Measurements from ENCODE around the gene PRR22.
"Not testable (repeated sequence)": the region's sequence is repeated elsewhere in the genome, so short reads cannot be mapped to it uniquely, and the experiment has no call there.

PRR22 gene

DNA sequence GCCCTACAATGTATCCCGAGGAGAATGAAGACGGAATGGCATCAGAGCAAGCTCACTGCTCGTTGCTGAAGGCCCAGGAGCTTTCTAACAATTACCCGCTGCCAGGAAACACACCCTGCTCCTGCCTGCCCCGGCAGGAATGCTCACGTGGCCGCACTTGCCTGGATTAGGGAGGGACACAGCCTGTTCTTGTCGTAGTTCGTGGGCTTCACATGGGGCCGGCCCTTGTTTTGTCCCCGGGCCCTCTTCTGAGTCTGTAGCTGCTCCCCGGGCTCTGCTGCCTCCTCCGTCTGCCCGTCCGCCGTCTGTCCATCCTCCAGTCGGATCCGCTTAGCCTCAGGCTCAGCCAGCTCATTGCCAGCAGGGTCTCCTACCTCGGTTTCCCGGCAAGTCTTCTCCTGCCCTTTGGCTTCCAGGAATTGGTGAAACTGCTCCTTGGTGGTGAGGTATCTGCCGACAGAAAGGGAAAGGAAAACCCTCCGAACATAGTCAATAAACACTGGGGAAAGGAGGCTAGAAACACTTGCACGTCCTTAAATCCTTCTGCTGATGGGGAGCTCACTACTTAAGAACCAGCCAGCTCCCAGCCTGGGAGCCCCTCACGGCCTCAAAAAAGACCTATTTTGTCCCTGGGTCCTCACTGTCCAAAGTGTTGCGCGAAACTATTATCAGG lies 5.5 kb upstream of the PRR22 start:
- Mint-ChIP-seq H3K27ac (peak overlapping the region; percentile 100), H3K4me1 (ENCODE audit: low read depth) (peaks cover 27% of the 10 kb centered on the region), H3K9me3 (no peaks in the 10 kb centered on the region), H3K36me3 (ENCODE audit: low read depth) (peaks cover 44% of the 10 kb centered on the region), H3K4me3 (peak overlapping the region; percentile 97), H3K27me3 (no peaks in the 10 kb centered on the region)

- H3K27me3 Mint-ChIP-seq = no peaks in the 10 kb centered on the region
- H3K27ac Mint-ChIP-seq = no peak overlapping the region
- H3K4me3 Mint-ChIP-seq = peak overlapping the region; percentile 97
- no peaks in the 10 kb centered on the region for H3K9me3 Mint-ChIP-seq
- peaks cover 44% of the 10 kb centered on the region for H3K36me3 Mint-ChIP-seq (ENCODE audit: low read depth)
- peaks cover 27% of the 10 kb centered on the region for H3K4me1 Mint-ChIP-seq (ENCODE audit: low read depth)
Observed at GRCh38 chr19:5789351-5789761, 4.8 kb upstream of the PRR22 start.

- Mint-ChIP-seq H3K36me3 (ENCODE audit: low read depth) (peaks cover 44% of the 10 kb centered on the region), H3K27ac (no peak overlapping the region), H3K27me3 (no peaks in the 10 kb centered on the region), H3K4me3 (peak overlapping the region; percentile 30), H3K4me1 (ENCODE audit: low read depth) (peaks cover 27% of the 10 kb centered on the region), H3K9me3 (no peaks in the 10 kb centered on the region)
Observed at GRCh38 chr19:5788422-5788821, 3.9 kb upstream of the PRR22 start.

- no peaks in the 10 kb centered on the region for H3K27me3 Mint-ChIP-seq
- peaks cover 44% of the 10 kb centered on the region for H3K36me3 Mint-ChIP-seq (ENCODE audit: low read depth)
- no peaks in the 10 kb centered on the region for H3K9me3 Mint-ChIP-seq
- peaks cover 27% of the 10 kb centered on the region for H3K4me1 Mint-ChIP-seq (ENCODE audit: low read depth)
- peak overlapping the region; percentile 39 for H3K4me3 Mint-ChIP-seq
- no peak overlapping the region for H3K27ac Mint-ChIP-seq
Observed at GRCh38 chr19:5787409-5788182, 3.0 kb upstream of the PRR22 start.

- Mint-ChIP-seq H3K27ac (no peak overlapping the region), H3K4me3 (no peak overlapping the region), H3K9me3 (no peaks in the 10 kb centered on the region), H3K4me1 (ENCODE audit: low read depth) (peaks cover 27% of the 10 kb centered on the region), H3K27me3 (no peaks in the 10 kb centered on the region), H3K36me3 (ENCODE audit: low read depth) (peaks cover 44% of the 10 kb centered on the region)
Observed at GRCh38 chr19:5786593-5787408, 2.3 kb upstream of the PRR22 start.

DNA sequence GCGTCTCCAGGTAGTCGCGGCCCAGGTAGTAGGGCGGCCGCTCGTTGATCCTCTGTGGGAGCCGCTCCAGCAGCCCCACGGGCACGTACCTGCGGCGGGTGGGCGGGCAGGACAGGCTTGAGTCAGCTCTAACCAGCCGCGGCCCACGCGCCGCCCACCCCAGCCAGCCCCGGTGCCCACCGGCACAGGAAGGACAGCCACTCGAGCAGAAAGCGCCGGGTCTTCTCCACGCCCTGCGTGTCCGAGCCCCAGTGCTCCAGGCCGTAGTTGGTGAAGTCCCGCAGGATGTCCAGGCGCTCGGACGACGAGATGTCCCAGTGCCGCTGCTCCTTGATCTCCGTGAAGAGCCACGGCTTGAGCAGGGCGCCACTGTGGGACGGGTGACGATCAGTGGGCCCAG lies 877 bp upstream of the PRR22 start:
- H3K4me3 Mint-ChIP-seq = no peak overlapping the region
- no peak overlapping the region for H3K27ac Mint-ChIP-seq
- peaks cover 37% of the 10 kb centered on the region for H3K36me3 Mint-ChIP-seq (ENCODE audit: low read depth)
- no peaks in the 10 kb centered on the region for H3K27me3 Mint-ChIP-seq
- no peaks in the 10 kb centered on the region for H3K9me3 Mint-ChIP-seq
- peaks cover 20% of the 10 kb centered on the region for H3K4me1 Mint-ChIP-seq (ENCODE audit: low read depth)

GRCh38 chr19:5782945-5783919 lies 1.3 kb downstream of the PRR22 start:
- Mint-ChIP-seq H3K27ac (no peak overlapping the region), H3K4me3 (no peak overlapping the region)

DNA sequence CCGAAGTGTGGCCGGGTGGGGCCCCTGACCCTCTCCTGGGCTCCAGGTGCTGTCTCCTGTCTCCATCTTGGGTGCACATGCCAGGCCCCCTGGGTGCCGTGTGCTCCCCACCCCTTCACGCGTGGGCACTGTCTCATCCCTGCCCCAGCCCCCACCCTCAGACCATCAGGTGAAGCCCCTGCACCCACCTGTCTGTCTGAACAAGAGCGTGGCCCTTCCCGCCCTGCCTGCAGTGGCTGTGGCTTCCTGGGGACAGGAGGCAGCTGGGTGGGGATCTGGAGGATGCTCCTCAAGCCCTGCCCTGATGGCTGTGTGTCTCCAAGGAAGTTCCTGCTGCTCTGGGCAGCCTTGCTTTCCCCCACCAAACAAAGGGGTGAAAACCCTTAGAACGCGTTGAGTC lies 2.2 kb downstream of the PRR22 start:
- Mint-ChIP-seq H3K36me3 (ENCODE audit: low read depth) (peaks cover 14% of the 10 kb centered on the region), H3K4me3 (no peak overlapping the region), H3K9me3 (no peaks in the 10 kb centered on the region), H3K4me1 (ENCODE audit: low read depth) (peaks cover 4% of the 10 kb centered on the region), H3K27me3 (no peaks in the 10 kb centered on the region), H3K27ac (no peak overlapping the region)

More at GRCh38 chr19:5782945-5783919, 1.3 kb downstream of the PRR22 start:
- H3K4me1 Mint-ChIP-seq (ENCODE audit: low read depth) = peaks cover 7% of the 10 kb centered on the region
- H3K27me3 Mint-ChIP-seq = no peaks in the 10 kb centered on the region
- H3K9me3 Mint-ChIP-seq = no peaks in the 10 kb centered on the region
- peaks cover 19% of the 10 kb centered on the region for H3K36me3 Mint-ChIP-seq (ENCODE audit: low read depth)

- not testable (repeated sequence) for H3K27ac Mint-ChIP-seq; H3K36me3 Mint-ChIP-seq (ENCODE audit: low read depth); H3K9me3 Mint-ChIP-seq; H3K4me1 Mint-ChIP-seq (ENCODE audit: low read depth); H3K27me3 Mint-ChIP-seq; H3K4me3 Mint-ChIP-seq
Observed at GRCh38 chr19:5780916-5781315, 3.6 kb downstream of the PRR22 start.

- Mint-ChIP-seq H3K4me1 (ENCODE audit: low read depth) (no peaks in the 10 kb centered on the region), H3K27ac (no peak overlapping the region), H3K36me3 (ENCODE audit: low read depth) (no peaks in the 10 kb centered on the region), H3K4me3 (no peak overlapping the region), H3K27me3 (no peaks in the 10 kb centered on the region), H3K9me3 (no peaks in the 10 kb centered on the region)
Observed at GRCh38 chr19:5778402-5778801, 6.1 kb downstream of the PRR22 start.

DNA sequence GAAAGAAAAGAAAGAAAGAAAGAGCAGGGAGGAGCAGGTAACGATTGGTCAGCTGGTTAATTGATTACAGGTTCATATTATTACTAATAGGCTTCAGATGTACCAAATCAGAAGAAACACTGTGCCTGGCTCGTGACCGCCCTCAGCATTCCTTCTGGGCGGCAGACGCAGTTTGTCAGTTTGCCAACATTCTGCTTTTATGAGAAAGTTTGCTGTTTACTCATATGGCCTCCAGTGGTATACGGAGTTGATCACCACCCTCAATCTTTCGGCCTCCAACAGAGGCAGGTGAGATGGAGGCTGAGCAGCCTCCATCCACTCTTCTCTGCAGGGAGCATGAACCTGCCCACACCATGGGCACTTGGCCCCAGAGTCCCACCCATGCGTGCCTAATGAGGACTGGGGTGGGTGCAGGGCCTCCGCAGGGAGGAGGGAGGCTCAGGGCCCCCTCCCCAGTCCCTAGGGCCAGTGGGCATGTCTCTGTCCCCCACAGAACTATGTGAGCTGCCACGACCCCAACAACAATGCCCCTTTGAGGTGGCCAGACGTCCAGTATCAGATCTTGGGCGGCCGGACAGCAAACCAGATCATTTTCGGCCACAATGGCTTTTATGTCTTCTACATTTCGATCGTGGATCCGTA lies 8.8 kb downstream of the PRR22 start:
- H3K36me3 Mint-ChIP-seq (ENCODE audit: low read depth) = no peaks in the 10 kb centered on the region
- no peaks in the 10 kb centered on the region for H3K4me1 Mint-ChIP-seq (ENCODE audit: low read depth)
- H3K9me3 Mint-ChIP-seq = no peaks in the 10 kb centered on the region
- no peak overlapping the region for H3K4me3 Mint-ChIP-seq
- H3K27me3 Mint-ChIP-seq = peaks cover 6% of the 10 kb centered on the region
- no peak overlapping the region for H3K27ac Mint-ChIP-seq

DNA sequence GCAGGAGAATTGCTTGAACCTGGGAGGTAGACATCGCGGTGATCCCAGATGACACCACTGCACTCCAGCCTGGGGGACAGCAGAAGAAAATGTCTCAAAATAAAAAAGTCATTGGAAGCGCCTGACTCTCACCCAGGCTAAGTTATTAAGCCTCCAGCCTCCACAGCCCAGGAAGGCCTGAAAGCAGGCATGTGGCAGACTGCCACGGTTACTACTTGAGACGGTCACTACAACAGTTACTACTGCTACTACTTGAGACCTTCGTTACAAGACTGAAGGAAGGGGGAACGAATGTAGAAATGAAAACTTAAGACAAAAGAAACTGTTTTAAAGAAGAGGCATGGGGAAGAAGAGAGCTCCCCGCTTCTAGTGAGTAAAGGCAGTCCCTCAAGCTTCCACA lies 9.6 kb downstream of the PRR22 start:
- no peak overlapping the region for H3K27ac Mint-ChIP-seq
- H3K4me1 Mint-ChIP-seq (ENCODE audit: low read depth) = no peaks in the 10 kb centered on the region
- H3K36me3 Mint-ChIP-seq (ENCODE audit: low read depth) = no peaks in the 10 kb centered on the region
- H3K27me3 Mint-ChIP-seq = peaks cover 6% of the 10 kb centered on the region
- no peaks in the 10 kb centered on the region for H3K9me3 Mint-ChIP-seq
- H3K4me3 Mint-ChIP-seq = no peak overlapping the region

DNA sequence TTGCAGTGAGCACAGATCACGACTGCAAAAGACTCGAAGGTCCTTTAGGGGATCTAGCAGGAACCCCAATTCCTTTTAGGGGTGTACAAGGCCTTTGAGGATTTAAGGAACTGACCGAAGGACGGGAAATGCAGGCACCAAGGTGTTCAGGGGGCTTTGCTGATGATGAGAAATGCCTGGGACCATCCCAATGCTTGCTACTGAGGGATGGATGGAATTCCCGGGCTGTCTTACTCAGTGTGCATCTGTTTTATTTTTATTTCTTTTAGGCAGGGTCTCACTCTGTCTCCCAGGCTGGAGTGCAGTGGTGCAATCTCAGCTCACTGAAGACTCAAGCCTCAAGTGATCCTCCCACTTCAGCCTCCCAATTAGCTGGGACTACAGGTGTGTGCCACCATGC lies 11.3 kb downstream of the PRR22 start:
- peaks cover 6% of the 10 kb centered on the region for H3K27me3 Mint-ChIP-seq
- H3K36me3 Mint-ChIP-seq (ENCODE audit: low read depth) = no peaks in the 10 kb centered on the region
- no peak overlapping the region for H3K4me3 Mint-ChIP-seq
- no peaks in the 10 kb centered on the region for H3K4me1 Mint-ChIP-seq (ENCODE audit: low read depth)
- no peak overlapping the region for H3K27ac Mint-ChIP-seq
- H3K9me3 Mint-ChIP-seq = no peaks in the 10 kb centered on the region

DNA sequence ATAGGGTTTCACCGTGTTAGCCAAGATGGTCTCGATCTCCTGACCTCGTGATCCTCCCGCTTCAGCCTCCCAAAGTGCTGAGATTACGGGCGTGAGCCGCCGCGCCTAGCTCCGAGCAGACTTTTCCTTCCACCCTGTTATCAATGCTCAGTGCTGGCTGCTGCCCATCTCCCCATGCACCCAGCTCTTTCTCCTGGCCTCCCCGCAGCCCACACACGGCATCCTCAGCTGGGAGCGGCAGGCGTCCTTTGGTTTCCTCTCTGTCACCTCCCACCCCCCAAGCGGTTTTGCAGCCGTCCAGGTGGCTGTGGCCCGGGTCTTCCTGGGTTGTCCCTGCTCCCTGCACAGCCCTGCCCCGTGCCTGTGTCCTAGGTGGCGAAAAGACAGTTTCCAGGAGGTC lies 12.1 kb downstream of the PRR22 start:
- Mint-ChIP-seq H3K36me3 (ENCODE audit: low read depth) (no peaks in the 10 kb centered on the region), H3K27me3 (peaks cover 6% of the 10 kb centered on the region), H3K4me3 (no peak overlapping the region), H3K9me3 (no peaks in the 10 kb centered on the region), H3K4me1 (ENCODE audit: low read depth) (no peaks in the 10 kb centered on the region), H3K27ac (no peak overlapping the region)
